ENCODE measurements around the gene FBXL20.
"Not testable (repeated sequence)": the region's sequence is repeated elsewhere in the genome, so short reads cannot be mapped to it uniquely, and the experiment has no call there.

GRCh38 chr17:39346863-39347262 lies 54.6 kb downstream of the FBXL20 start:
- not testable (repeated sequence) for TF ChIP-seq CTCF (conservative IDR thresholded peaks at IDR 0.05; ENCODE audit: low read depth, low read length); EZH2 (IDR thresholded peaks at IDR 0.05; ENCODE audit: low read length, unreplicated experiment)
